ENCODE results near the gene NFIA. TPM values are rescaled to one million over a fixed set of nuclear protein-coding genes. Genes with fewer than 3 reads are reported as not detected.

NFIA gene
- polyA plus RNA-seq, 3 donors = 1.4 to 5.3 (median 2.4) TPM

GRCh38 chr1:61290525-61290924 lies 208.2 kb downstream of the NFIA start:
- no CpG with 5 or more reads among the region's 3 CpGs for WGBS (ENCODE audit: insufficient coverage)
- H3K36me3 ChIP-seq (replicated peaks in 1 of 2; ENCODE audit: control insufficient read depth in 1 of 2, insufficient read depth in 2 of 2, low read length in 2 of 2) = no peaks in the 10 kb centered on the region
- no peak for DNase-seq
- H3K27ac Mint-ChIP-seq = no peak overlapping the region
- peaks cover 3% of the 10 kb centered on the region for H3K4me1 Mint-ChIP-seq
- no peaks in the 10 kb centered on the region for H3K9me3 Mint-ChIP-seq
- H3K4me2 ChIP-seq (replicated peaks; ENCODE audit: extremely low read depth, low read length, poor library complexity, severe bottlenecking) = no peak overlapping the region
- no peaks in the 10 kb centered on the region for H3K4me1 ChIP-seq (ENCODE audit: control insufficient read depth in 1 of 2, insufficient read depth in 2 of 2, low read length in 2 of 2)
- H3K9ac ChIP-seq (ENCODE audit: insufficient read depth, low read length, poor library complexity, severe bottlenecking) = no peak overlapping the region
- no peaks in the 10 kb centered on the region for H4K20me1 ChIP-seq (ENCODE audit: insufficient read depth, low read length)
- no peaks in the 10 kb centered on the region for H3K79me2 ChIP-seq (ENCODE audit: insufficient read depth, low read length)
- intact Hi-C loops (cut with micrococcal nuclease) = no loop called here
- no peak overlapping the region for H3K27ac ChIP-seq (ENCODE audit: low read depth in 1 of 2, low read length in 2 of 2)
- peaks cover 0 to 3% (median 0%) of the 10 kb centered on the region in 3 donors for H3K27me3 Mint-ChIP-seq (ENCODE audit: low read depth in 3 of 3)
- TF ChIP-seq CTCF (IDR thresholded peaks at IDR 0.05) = no peak
- no peak overlapping the region for H3K4me3 Mint-ChIP-seq
- H3K27me3 ChIP-seq (ENCODE audit: control insufficient read depth in 2 of 2, insufficient read depth in 2 of 2, low read length in 2 of 2) = no peaks in the 10 kb centered on the region
- no peaks in the 10 kb centered on the region for H3K36me3 Mint-ChIP-seq
- no peak overlapping the region for H2AFZ ChIP-seq (ENCODE audit: insufficient read depth, low read depth, low read length, poor library complexity, severe bottlenecking)
- no peaks in the 10 kb centered on the region for H3K9me3 ChIP-seq (replicated peaks in 1 of 2; ENCODE audit: control insufficient read depth in 1 of 2, insufficient read depth in 1 of 2, low read length in 2 of 2)
- H3K4me3 ChIP-seq (replicated peaks in 1 of 3; ENCODE audit: low read depth in 2 of 3, low read length in 3 of 3) = no peak overlapping the region

GRCh38 chr1:61293197-61293596 lies 210.8 kb downstream of the NFIA start:
- no peak for DNase-seq
- no peak overlapping the region for H3K4me3 ChIP-seq (replicated peaks in 1 of 3; ENCODE audit: low read depth in 2 of 3, low read length in 3 of 3)
- no peaks in the 10 kb centered on the region for H3K79me2 ChIP-seq (ENCODE audit: insufficient read depth, low read length)
- H3K36me3 ChIP-seq (replicated peaks in 1 of 2; ENCODE audit: control insufficient read depth in 1 of 2, insufficient read depth in 2 of 2, low read length in 2 of 2) = no peaks in the 10 kb centered on the region
- Mint-ChIP-seq H3K4me1 (peaks cover 3% of the 10 kb centered on the region), H3K36me3 (no peaks in the 10 kb centered on the region), H3K27me3 (ENCODE audit: low read depth in 3 of 3) (peaks cover 0 to 3% (median 0%) of the 10 kb centered on the region in 3 donors), H3K9me3 (peaks cover 0 to 7% (median 5%) of the 10 kb centered on the region in 7 donors), H3K4me3 (no peak overlapping the region), H3K27ac (no peak overlapping the region)
- H4K20me1 ChIP-seq (ENCODE audit: insufficient read depth, low read length) = no peaks in the 10 kb centered on the region
- no CpG with 5 or more reads among the region's 2 CpGs for WGBS (ENCODE audit: insufficient coverage)
- no peaks in the 10 kb centered on the region for H3K9me3 ChIP-seq (replicated peaks in 1 of 2; ENCODE audit: control insufficient read depth in 1 of 2, insufficient read depth in 1 of 2, low read length in 2 of 2)
- intact Hi-C loops (cut with micrococcal nuclease) = no loop called here
- H3K9ac ChIP-seq (ENCODE audit: insufficient read depth, low read length, poor library complexity, severe bottlenecking) = no peak overlapping the region
- H3K4me2 ChIP-seq (replicated peaks; ENCODE audit: extremely low read depth, low read length, poor library complexity, severe bottlenecking) = no peak overlapping the region
- no peaks in the 10 kb centered on the region for H3K27me3 ChIP-seq (ENCODE audit: control insufficient read depth in 2 of 2, insufficient read depth in 2 of 2, low read length in 2 of 2)
- H2AFZ ChIP-seq (ENCODE audit: insufficient read depth, low read depth, low read length, poor library complexity, severe bottlenecking) = no peak overlapping the region
- TF ChIP-seq CTCF (IDR thresholded peaks at IDR 0.05) = no peak
- H3K4me1 ChIP-seq (ENCODE audit: control insufficient read depth in 1 of 2, insufficient read depth in 2 of 2, low read length in 2 of 2) = no peaks in the 10 kb centered on the region
- no peak overlapping the region for H3K27ac ChIP-seq (ENCODE audit: low read depth in 1 of 2, low read length in 2 of 2)
